Parathyroid adenoma (tissue), 2 donors: ENCODE results near the gene SARDH.
A peak's percentile ranks its signal among the peaks of the same experiment; 100 is the strongest.

Source experiments
- H2AFZ ChIP-seq: fragments of 300-600 bp; sonication (generic); one replicate; pipeline ENCODE4 v1.7.0; 2017; ENCODE audit warnings: antibody characterized with exemption, mild to moderate bottlenecking
- H3K27ac ChIP-seq: fragments of 300-600 bp; sonication (generic); one replicate; pipeline ENCODE4 v1.7.0; 2017
- H3K27me3 ChIP-seq: fragments of 300-600 bp; sonication (generic); one replicate; pipeline ENCODE4 v1.7.0; 2017; ENCODE audit warnings: low read length; ENCODE audit not compliant: control insufficient read depth, insufficient read depth
- H3K36me3 ChIP-seq: fragments of 300-600 bp; sonication (generic); one replicate; pipeline ENCODE4 v1.7.0; 2017; ENCODE audit warnings: low read length; ENCODE audit not compliant: control insufficient read depth, insufficient read depth
- H3K4me1 ChIP-seq: fragments of 300-600 bp; sonication (generic); one replicate; pipeline ENCODE4 v1.7.0; 2017; ENCODE audit warnings: control low read depth
- H3K4me2 ChIP-seq: fragments of 300-600 bp; sonication (generic); one replicate; pipeline ENCODE4 v1.7.0; 2017; ENCODE audit warnings: low read length
- H3K4me3 ChIP-seq: fragments of 300-600 bp; sonication (generic); one replicate; pipeline ENCODE4 v1.7.0; 2017; ENCODE audit warnings: low read depth, low read length
- H3K79me2 ChIP-seq: fragments of 300-600 bp; sonication (generic); one replicate; pipeline ENCODE4 v1.7.0; 2017; ENCODE audit warnings: control low read depth
- H3K9ac ChIP-seq: fragments of 300-600 bp; sonication (generic); one replicate; pipeline ENCODE4 v1.7.0; 2017; ENCODE audit warnings: mild to moderate bottlenecking
- H3K9me3 ChIP-seq: fragments of 300-600 bp; sonication (generic); one replicate; pipeline ENCODE4 v1.7.0; 2017; ENCODE audit warnings: low read length; ENCODE audit not compliant: control insufficient read depth
- CTCF ChIP-seq: fragments of 300-600 bp; sonication (generic); IDR thresholded peaks from one replicate; pipeline ENCODE4 v1.7.0; 2017; ENCODE audit warnings: antibody characterized with exemption, mild to moderate bottlenecking
- donor health status: primary hyperparathyroidism.

SARDH gene

GRCh38 chr9:133664173-133665050, 73.7 kb downstream of the SARDH start:
- Histone ChIP-seq H3K27ac (no peak overlapping the region), H3K36me3 (no peaks in the 10 kb centered on the region), H3K4me1 (no peaks in the 10 kb centered on the region), H3K4me3 (no peak overlapping the region), H3K27me3 (no peaks in the 10 kb centered on the region), H2AFZ (no peak overlapping the region), H3K9ac (no peak overlapping the region), H3K4me2 (no peak overlapping the region), H3K79me2 (no peaks in the 10 kb centered on the region), H3K9me3 (no peaks in the 10 kb centered on the region)
- no peak for TF ChIP-seq CTCF

- Histone ChIP-seq H3K4me1 (no peaks in the 10 kb centered on the region), H2AFZ (no peak overlapping the region), H3K9ac (no peak overlapping the region), H3K4me3 (no peak overlapping the region), H3K27ac (no peak overlapping the region), H3K79me2 (no peaks in the 10 kb centered on the region), H3K27me3 (no peaks in the 10 kb centered on the region), H3K9me3 (no peaks in the 10 kb centered on the region), H3K4me2 (no peak overlapping the region), H3K36me3 (no peaks in the 10 kb centered on the region)
- no peak for TF ChIP-seq CTCF
These were observed 76.2 kb downstream of the SARDH start for GRCh38 chr9:133661846-133662540.

GRCh38 chr9:133659516-133659915, 78.6 kb downstream of the SARDH start:
- Histone ChIP-seq H3K36me3 (no peaks in the 10 kb centered on the region), H3K27ac (no peak overlapping the region), H2AFZ (no peak overlapping the region), H3K4me1 (no peaks in the 10 kb centered on the region), H3K9ac (no peak overlapping the region), H3K4me2 (no peak overlapping the region), H3K79me2 (no peaks in the 10 kb centered on the region), H3K9me3 (no peaks in the 10 kb centered on the region), H3K27me3 (no peaks in the 10 kb centered on the region), H3K4me3 (no peak overlapping the region)
- no peak for TF ChIP-seq CTCF

GRCh38 chr9:133658442-133659431, 79.4 kb downstream of the SARDH start:
- Histone ChIP-seq H3K9me3 (no peaks in the 10 kb centered on the region), H3K4me1 (no peaks in the 10 kb centered on the region), H3K9ac (no peak overlapping the region), H3K4me3 (peak overlapping the region; percentile 31), H3K36me3 (no peaks in the 10 kb centered on the region), H3K4me2 (peak overlapping the region; percentile 80), H3K79me2 (no peaks in the 10 kb centered on the region), H3K27ac (no peak overlapping the region), H2AFZ (peak overlapping the region; percentile 62), H3K27me3 (no peaks in the 10 kb centered on the region)
- no peak for TF ChIP-seq CTCF
